ENCODE data around the gene MAGI2. TPM values are rescaled to one million over a fixed set of nuclear protein-coding genes. Genes with fewer than 3 reads are reported as not detected.

Gene MAGI2
- total and polyA plus RNA-seq, 2 donors from 2014 or later, result 4.4 to 9.0 TPM

GRCh38 chr7:78487464-78487863 lies 966.0 kb downstream of the MAGI2 start:
- peaks cover 0 to 3% (median 0%) of the 10 kb centered on the region in 3 donors for H3K4me1 ChIP-seq (ENCODE audit: control insufficient read depth in 2 of 3, insufficient read depth in 2 of 3, low read depth in 1 of 3, low read length in 3 of 3)
- FAIRE-seq (no peak), DNase-seq (no peak)
- no peak overlapping the region for H3K4me3 ChIP-seq (ENCODE audit: low read length in 3 of 3)
- H3K9ac ChIP-seq (ENCODE audit: low read length in 3 of 3), result no peak overlapping the region
- no peaks in the 10 kb centered on the region for H3K27me3 ChIP-seq (ENCODE audit: control insufficient read depth, insufficient read depth, low read length)
- no peak overlapping the region for H3K27ac ChIP-seq (ENCODE audit: low read depth in 2 of 2, low read length in 2 of 2)
- intact Hi-C loops (cut with DNase I), result no loop called here
- no peaks in the 10 kb centered on the region for H3K36me3 ChIP-seq (ENCODE audit: control insufficient read depth in 2 of 3, insufficient read depth in 3 of 3, low read length in 3 of 3)
- H3K9me3 ChIP-seq (ENCODE audit: control insufficient read depth in 2 of 3, insufficient read depth in 1 of 3, low read length in 3 of 3), result no peaks in the 10 kb centered on the region
- no peak for TF ChIP-seq CTCF (IDR thresholded peaks at IDR 0.05; ENCODE audit: borderline replicate concordance, extremely low read depth, insufficient read depth)

GRCh38 chr7:78479348-78479747 lies 974.1 kb downstream of the MAGI2 start:
- intact Hi-C loops (cut with DNase I), result no loop called here
- no peak for TF ChIP-seq CTCF (IDR thresholded peaks at IDR 0.05; ENCODE audit: borderline replicate concordance, extremely low read depth, insufficient read depth)
- H3K36me3 ChIP-seq (ENCODE audit: control insufficient read depth in 2 of 3, insufficient read depth in 3 of 3, low read length in 3 of 3), result no peaks in the 10 kb centered on the region
- no peak for DNase-seq
- no peaks in the 10 kb centered on the region for H3K27me3 ChIP-seq (ENCODE audit: control insufficient read depth, insufficient read depth, low read length)
- no peak for FAIRE-seq
- H3K9me3 ChIP-seq (ENCODE audit: control insufficient read depth in 2 of 3, insufficient read depth in 1 of 3, low read length in 3 of 3), result no peaks in the 10 kb centered on the region
- H3K9ac ChIP-seq (ENCODE audit: low read length in 3 of 3), result no peak overlapping the region
- H3K4me1 ChIP-seq (ENCODE audit: control insufficient read depth in 2 of 3, insufficient read depth in 2 of 3, low read depth in 1 of 3, low read length in 3 of 3), result no peaks in the 10 kb centered on the region
- no peak overlapping the region for H3K27ac ChIP-seq (ENCODE audit: low read depth in 2 of 2, low read length in 2 of 2)
- H3K4me3 ChIP-seq (ENCODE audit: low read length in 3 of 3), result no peak overlapping the region

GRCh38 chr7:78476851-78477405 lies 976.5 kb downstream of the MAGI2 start:
- Histone ChIP-seq H3K4me3 (ENCODE audit: low read length in 3 of 3) (no peak overlapping the region), H3K9me3 (ENCODE audit: control insufficient read depth in 2 of 3, insufficient read depth in 1 of 3, low read length in 3 of 3) (no peaks in the 10 kb centered on the region), H3K27ac (ENCODE audit: low read depth in 2 of 2, low read length in 2 of 2) (no peak overlapping the region), H3K36me3 (ENCODE audit: control insufficient read depth in 2 of 3, insufficient read depth in 3 of 3, low read length in 3 of 3) (no peaks in the 10 kb centered on the region), H3K9ac (ENCODE audit: low read length in 3 of 3) (no peak overlapping the region), H3K27me3 (ENCODE audit: control insufficient read depth, insufficient read depth, low read length) (no peaks in the 10 kb centered on the region), H3K4me1 (ENCODE audit: control insufficient read depth in 2 of 3, insufficient read depth in 2 of 3, low read depth in 1 of 3, low read length in 3 of 3) (no peaks in the 10 kb centered on the region)
- FAIRE-seq, result no peak
- peak in 1 of 5 donors; percentile 32 for DNase-seq
- TF ChIP-seq CTCF (IDR thresholded peaks at IDR 0.05; ENCODE audit: borderline replicate concordance, extremely low read depth, insufficient read depth), result no peak
- intact Hi-C loops (cut with DNase I), result no loop called here
